ENCODE results near the gene COL23A1. TPM values are rescaled to one million over a fixed set of nuclear protein-coding genes. Genes with fewer than 3 reads are reported as not detected.

The COL23A1 gene
- polyA plus RNA-seq, 3 donors = 0.11 to 0.21 TPM; not detected in 1

- Histone ChIP-seq H3K4me3 (replicated peaks in 1 of 3; ENCODE audit: low read depth in 2 of 3, low read length in 3 of 3) (no peak overlapping the region), H3K4me2 (replicated peaks; ENCODE audit: extremely low read depth, low read length, poor library complexity, severe bottlenecking) (no peak overlapping the region), H3K4me1 (ENCODE audit: control insufficient read depth in 1 of 2, insufficient read depth in 2 of 2, low read length in 2 of 2) (peaks cover 37 to 47% of the 10 kb centered on the region in 2 donors), H3K9ac (ENCODE audit: insufficient read depth, low read length, poor library complexity, severe bottlenecking) (no peak overlapping the region), H3K79me2 (ENCODE audit: insufficient read depth, low read length) (no peaks in the 10 kb centered on the region), H3K9me3 (replicated peaks in 1 of 2; ENCODE audit: control insufficient read depth in 1 of 2, insufficient read depth in 1 of 2, low read length in 2 of 2) (no peaks in the 10 kb centered on the region), H3K36me3 (replicated peaks in 1 of 2; ENCODE audit: control insufficient read depth in 1 of 2, insufficient read depth in 2 of 2, low read length in 2 of 2) (no peaks in the 10 kb centered on the region), H4K20me1 (ENCODE audit: insufficient read depth, low read length) (no peaks in the 10 kb centered on the region), H2AFZ (ENCODE audit: insufficient read depth, low read depth, low read length, poor library complexity, severe bottlenecking) (no peak overlapping the region), H3K27ac (ENCODE audit: low read depth in 1 of 2, low read length in 2 of 2) (peak overlapping the region; percentile 49 to 50), H3K27me3 (ENCODE audit: control insufficient read depth in 2 of 2, insufficient read depth in 2 of 2, low read length in 2 of 2) (no peaks in the 10 kb centered on the region)
- DNase-seq = no peak
- Mint-ChIP-seq H3K27ac (peak overlapping the region in 3 of 7 donors; percentile 25 to 85 (median 68)), H3K9me3 (no peaks in the 10 kb centered on the region), H3K27me3 (ENCODE audit: low read depth in 3 of 3) (peaks cover 0 to 2% (median 1%) of the 10 kb centered on the region in 3 donors), H3K4me1 (peaks cover 37% of the 10 kb centered on the region), H3K36me3 (no peaks in the 10 kb centered on the region), H3K4me3 (no peak overlapping the region)
- intact Hi-C loops (cut with micrococcal nuclease) = no loop called here
- 82% methylated on average over 6 of the region's 7 CpGs for WGBS (ENCODE audit: insufficient coverage)
- TF ChIP-seq CTCF (IDR thresholded peaks at IDR 0.05) = no peak
Measured at GRCh38 chr5:178392386-178392785, 197.8 kb downstream of the COL23A1 start.

GRCh38 chr5:178391480-178391879 lies 198.7 kb downstream of the COL23A1 start:
- no CpG with 5 or more reads among the region's 4 CpGs for WGBS (ENCODE audit: insufficient coverage)
- Mint-ChIP-seq H3K4me3 (no peak overlapping the region), H3K36me3 (no peaks in the 10 kb centered on the region), H3K4me1 (peaks cover 37% of the 10 kb centered on the region), H3K27ac (no peak overlapping the region), H3K9me3 (no peaks in the 10 kb centered on the region), H3K27me3 (ENCODE audit: low read depth in 3 of 3) (peaks cover 0 to 2% (median 1%) of the 10 kb centered on the region in 3 donors)
- intact Hi-C loops (cut with micrococcal nuclease) = no loop called here
- Histone ChIP-seq H2AFZ (ENCODE audit: insufficient read depth, low read depth, low read length, poor library complexity, severe bottlenecking) (no peak overlapping the region), H3K27ac (ENCODE audit: low read depth in 1 of 2, low read length in 2 of 2) (no peak overlapping the region), H3K4me3 (replicated peaks in 1 of 3; ENCODE audit: low read depth in 2 of 3, low read length in 3 of 3) (no peak overlapping the region), H3K4me1 (ENCODE audit: control insufficient read depth in 1 of 2, insufficient read depth in 2 of 2, low read length in 2 of 2) (peaks cover 37 to 49% of the 10 kb centered on the region in 2 donors), H3K79me2 (ENCODE audit: insufficient read depth, low read length) (no peaks in the 10 kb centered on the region), H3K9me3 (replicated peaks in 1 of 2; ENCODE audit: control insufficient read depth in 1 of 2, insufficient read depth in 1 of 2, low read length in 2 of 2) (no peaks in the 10 kb centered on the region), H3K27me3 (ENCODE audit: control insufficient read depth in 2 of 2, insufficient read depth in 2 of 2, low read length in 2 of 2) (no peaks in the 10 kb centered on the region), H4K20me1 (ENCODE audit: insufficient read depth, low read length) (no peaks in the 10 kb centered on the region), H3K36me3 (replicated peaks in 1 of 2; ENCODE audit: control insufficient read depth in 1 of 2, insufficient read depth in 2 of 2, low read length in 2 of 2) (no peaks in the 10 kb centered on the region), H3K4me2 (replicated peaks; ENCODE audit: extremely low read depth, low read length, poor library complexity, severe bottlenecking) (no peak overlapping the region), H3K9ac (ENCODE audit: insufficient read depth, low read length, poor library complexity, severe bottlenecking) (no peak overlapping the region)
- DNase-seq = no peak
- TF ChIP-seq CTCF (IDR thresholded peaks at IDR 0.05) = no peak
